ENCODE measurements around the gene SLC12A4.

DNA sequence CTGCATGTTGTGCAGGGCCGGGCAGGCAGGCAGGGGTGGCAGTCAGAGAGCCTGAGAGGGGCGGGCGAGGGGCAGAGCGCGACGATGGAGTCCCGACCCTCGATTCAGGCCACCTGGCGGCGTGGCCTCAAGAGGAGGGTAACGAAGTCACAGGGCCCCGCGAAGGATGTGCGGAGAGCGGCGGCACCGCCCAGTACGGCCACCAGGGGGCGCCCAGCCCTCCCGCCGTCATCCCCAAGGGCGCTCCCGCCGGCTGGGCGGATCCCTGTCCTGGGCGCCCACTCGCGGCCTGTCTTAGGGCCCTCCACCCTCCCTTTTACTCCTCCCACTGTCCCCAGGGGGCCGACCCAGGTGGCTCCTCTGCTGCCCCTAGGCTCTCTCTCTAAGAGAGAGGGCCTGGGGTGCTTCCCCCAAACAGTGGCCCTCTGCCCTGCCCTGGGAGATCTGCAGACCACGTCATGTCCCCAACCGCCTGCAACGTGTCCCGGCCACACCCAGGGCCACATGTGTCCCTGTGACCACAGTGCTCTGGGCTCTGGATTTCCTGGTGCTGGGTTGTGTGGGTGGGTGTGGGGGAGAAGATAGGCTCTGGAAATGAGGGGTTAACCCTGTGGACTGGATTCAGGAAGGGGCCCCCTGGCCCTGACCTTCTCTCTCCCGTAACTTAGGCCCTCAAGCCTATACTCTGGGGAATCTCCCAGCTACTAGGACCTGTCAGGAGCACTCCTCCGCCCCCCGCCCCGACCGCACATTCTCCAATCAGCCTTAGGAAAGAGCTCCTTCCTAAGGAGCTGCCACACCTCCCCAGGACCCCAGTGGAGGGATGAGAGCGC lies 25.0 kb upstream of the SLC12A4 start:
- TF ChIP-seq, protein P1, sequence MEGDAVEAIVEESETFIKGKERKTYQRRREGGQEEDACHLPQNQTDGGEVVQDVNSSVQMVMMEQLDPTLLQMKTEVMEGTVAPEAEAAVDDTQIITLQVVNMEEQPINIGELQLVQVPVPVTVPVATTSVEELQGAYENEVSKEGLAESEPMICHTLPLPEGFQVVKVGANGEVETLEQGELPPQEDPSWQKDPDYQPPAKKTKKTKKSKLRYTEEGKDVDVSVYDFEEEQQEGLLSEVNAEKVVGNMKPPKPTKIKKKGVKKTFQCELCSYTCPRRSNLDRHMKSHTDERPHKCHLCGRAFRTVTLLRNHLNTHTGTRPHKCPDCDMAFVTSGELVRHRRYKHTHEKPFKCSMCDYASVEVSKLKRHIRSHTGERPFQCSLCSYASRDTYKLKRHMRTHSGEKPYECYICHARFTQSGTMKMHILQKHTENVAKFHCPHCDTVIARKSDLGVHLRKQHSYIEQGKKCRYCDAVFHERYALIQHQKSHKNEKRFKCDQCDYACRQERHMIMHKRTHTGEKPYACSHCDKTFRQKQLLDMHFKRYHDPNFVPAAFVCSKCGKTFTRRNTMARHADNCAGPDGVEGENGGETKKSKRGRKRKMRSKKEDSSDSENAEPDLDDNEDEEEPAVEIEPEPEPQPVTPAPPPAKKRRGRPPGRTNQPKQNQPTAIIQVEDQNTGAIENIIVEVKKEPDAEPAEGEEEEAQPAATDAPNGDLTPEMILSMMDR (IDR thresholded peaks at IDR 0.05; ENCODE audit: low read depth, low read length, missing input control) = peak; percentile 91
- TF ChIP-seq SP1 (IDR thresholded peaks at IDR 0.05) (peak; percentile 21), FOXA1 (IDR thresholded peaks at IDR 0.05) (no peak)
- TF ChIP-seq, protein P2, sequence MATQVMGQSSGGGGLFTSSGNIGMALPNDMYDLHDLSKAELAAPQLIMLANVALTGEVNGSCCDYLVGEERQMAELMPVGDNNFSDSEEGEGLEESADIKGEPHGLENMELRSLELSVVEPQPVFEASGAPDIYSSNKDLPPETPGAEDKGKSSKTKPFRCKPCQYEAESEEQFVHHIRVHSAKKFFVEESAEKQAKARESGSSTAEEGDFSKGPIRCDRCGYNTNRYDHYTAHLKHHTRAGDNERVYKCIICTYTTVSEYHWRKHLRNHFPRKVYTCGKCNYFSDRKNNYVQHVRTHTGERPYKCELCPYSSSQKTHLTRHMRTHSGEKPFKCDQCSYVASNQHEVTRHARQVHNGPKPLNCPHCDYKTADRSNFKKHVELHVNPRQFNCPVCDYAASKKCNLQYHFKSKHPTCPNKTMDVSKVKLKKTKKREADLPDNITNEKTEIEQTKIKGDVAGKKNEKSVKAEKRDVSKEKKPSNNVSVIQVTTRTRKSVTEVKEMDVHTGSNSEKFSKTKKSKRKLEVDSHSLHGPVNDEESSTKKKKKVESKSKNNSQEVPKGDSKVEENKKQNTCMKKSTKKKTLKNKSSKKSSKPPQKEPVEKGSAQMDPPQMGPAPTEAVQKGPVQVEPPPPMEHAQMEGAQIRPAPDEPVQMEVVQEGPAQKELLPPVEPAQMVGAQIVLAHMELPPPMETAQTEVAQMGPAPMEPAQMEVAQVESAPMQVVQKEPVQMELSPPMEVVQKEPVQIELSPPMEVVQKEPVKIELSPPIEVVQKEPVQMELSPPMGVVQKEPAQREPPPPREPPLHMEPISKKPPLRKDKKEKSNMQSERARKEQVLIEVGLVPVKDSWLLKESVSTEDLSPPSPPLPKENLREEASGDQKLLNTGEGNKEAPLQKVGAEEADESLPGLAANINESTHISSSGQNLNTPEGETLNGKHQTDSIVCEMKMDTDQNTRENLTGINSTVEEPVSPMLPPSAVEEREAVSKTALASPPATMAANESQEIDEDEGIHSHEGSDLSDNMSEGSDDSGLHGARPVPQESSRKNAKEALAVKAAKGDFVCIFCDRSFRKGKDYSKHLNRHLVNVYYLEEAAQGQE (IDR thresholded peaks at IDR 0.05) = no peak
- TF ChIP-seq, protein P3, sequence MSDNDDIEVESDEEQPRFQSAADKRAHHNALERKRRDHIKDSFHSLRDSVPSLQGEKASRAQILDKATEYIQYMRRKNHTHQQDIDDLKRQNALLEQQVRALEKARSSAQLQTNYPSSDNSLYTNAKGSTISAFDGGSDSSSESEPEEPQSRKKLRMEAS (IDR thresholded peaks at IDR 0.05) = no peak

Measured in liver (tissue), 3 donors.